Upper lobe of right lung (tissue), 1 donor: ENCODE results near the gene VSIG10L. TPM values are rescaled to one million over a fixed set of nuclear protein-coding genes. Genes with fewer than 3 reads are reported as not detected.

Experiments
- ATAC-seq: fragments of 200-7000 bp; cut with Tn5 transposase; one replicate; pipeline ENCODE4 v1.9.1; 2020; ENCODE audit warnings: mild to moderate bottlenecking, moderate library complexity
- DNase-seq: peaks from one replicate; pipeline ENCODE4 v3.0.0-alpha.2; 2020
- H3K27ac ChIP-seq: fragments of 200-600 bp; one replicate; pipeline ENCODE4 v1.8.0; 2022
- H3K27me3 ChIP-seq: fragments of 200-600 bp; one replicate; pipeline ENCODE4 v1.8.0; 2022; ENCODE audit warnings: mild to moderate bottlenecking
- H3K36me3 ChIP-seq: fragments of 200-600 bp; one replicate; pipeline ENCODE4 v1.8.0; 2022
- H3K4me1 ChIP-seq: fragments of 200-600 bp; one replicate; pipeline ENCODE4 v1.8.0; 2022
- H3K4me3 ChIP-seq: fragments of 200-600 bp; one replicate; pipeline ENCODE4 v1.8.0; 2022; ENCODE audit warnings: mild to moderate bottlenecking
- H3K9me3 ChIP-seq: fragments of 200-600 bp; one replicate; pipeline ENCODE4 v1.8.0; 2022
- intact Hi-C: fragments of 100-400 bp; cut with DNase I; formaldehyde crosslinking; loops from one replicate; pipeline ENCODE4 v1.11.0; 2022
- total RNA-seq: library from RNA; stranded (reverse); fragmentation: NEBNext Ultra II Directional; extraction: Animal tissue kit (Norgen Biotek cat#: 25700); gene quantifications from one replicate; pipeline ENCODE4 v1.2.1, GENCODE V29; 2021
- TF ChIP-seq, protein P1 (sequence below): fragments of 200-600 bp; IDR thresholded peaks from one replicate; pipeline ENCODE4 v1.8.0; 2022; ENCODE audit warnings: antibody characterized with exemption
- donor health status: DM: no; HTN: yes; CAD: no; lungs with severe emphysema.

The VSIG10L gene
- total RNA-seq, 1 donor from 2014 or later = 2.1 TPM

DNA sequence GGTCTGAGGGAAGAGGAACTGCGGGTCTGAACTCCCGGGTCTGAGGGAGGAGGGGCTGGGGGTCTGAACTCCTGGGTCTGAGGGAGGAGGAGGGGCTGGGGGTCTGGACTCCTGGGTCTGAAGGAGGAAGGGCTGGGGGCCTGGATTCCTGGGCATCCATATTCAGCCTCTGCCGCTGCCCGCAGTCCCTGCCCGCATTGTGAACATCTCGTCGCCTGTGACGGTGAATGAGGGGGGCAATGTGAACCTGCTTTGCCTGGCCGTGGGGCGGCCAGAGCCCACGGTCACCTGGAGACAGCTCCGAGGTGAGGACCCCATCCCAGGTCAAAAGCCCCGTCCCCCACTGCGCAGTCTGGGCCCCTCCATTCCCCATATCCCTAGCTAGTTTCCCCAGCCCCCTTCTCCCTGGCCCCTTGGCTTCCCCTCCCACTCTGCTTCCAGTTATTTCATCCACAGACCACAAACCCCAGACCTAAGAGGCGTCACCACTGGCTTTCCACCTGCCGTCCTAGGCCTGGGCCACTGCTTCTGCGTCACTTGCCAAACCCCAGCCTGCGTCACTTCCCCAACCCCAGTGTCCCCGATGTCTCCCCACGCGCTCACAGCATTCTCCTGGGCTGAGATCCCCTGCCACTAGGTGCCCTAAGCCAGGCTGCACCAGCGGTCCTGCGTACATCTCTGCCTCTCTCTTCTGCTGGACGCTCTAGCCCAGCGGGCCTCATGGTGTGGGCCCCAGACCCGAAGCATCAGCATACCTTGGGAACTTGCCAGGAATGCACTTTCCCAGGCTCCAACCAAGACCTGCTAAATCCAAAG, 16.6 kb downstream of the VSIG10L start:
- no peak overlapping the region for H3K27ac ChIP-seq
- H3K27me3 ChIP-seq = peaks cover 51% of the 10 kb centered on the region
- peaks cover 6% of the 10 kb centered on the region for H3K4me1 ChIP-seq
- intact Hi-C loops = no loop called here
- TF ChIP-seq, protein P1, sequence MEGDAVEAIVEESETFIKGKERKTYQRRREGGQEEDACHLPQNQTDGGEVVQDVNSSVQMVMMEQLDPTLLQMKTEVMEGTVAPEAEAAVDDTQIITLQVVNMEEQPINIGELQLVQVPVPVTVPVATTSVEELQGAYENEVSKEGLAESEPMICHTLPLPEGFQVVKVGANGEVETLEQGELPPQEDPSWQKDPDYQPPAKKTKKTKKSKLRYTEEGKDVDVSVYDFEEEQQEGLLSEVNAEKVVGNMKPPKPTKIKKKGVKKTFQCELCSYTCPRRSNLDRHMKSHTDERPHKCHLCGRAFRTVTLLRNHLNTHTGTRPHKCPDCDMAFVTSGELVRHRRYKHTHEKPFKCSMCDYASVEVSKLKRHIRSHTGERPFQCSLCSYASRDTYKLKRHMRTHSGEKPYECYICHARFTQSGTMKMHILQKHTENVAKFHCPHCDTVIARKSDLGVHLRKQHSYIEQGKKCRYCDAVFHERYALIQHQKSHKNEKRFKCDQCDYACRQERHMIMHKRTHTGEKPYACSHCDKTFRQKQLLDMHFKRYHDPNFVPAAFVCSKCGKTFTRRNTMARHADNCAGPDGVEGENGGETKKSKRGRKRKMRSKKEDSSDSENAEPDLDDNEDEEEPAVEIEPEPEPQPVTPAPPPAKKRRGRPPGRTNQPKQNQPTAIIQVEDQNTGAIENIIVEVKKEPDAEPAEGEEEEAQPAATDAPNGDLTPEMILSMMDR = no peak
- DNase-seq (peak; percentile 55), ATAC-seq (no peak)
- no peak overlapping the region for H3K4me3 ChIP-seq
- H3K9me3 ChIP-seq = no peaks in the 10 kb centered on the region
- no peaks in the 10 kb centered on the region for H3K36me3 ChIP-seq

DNA sequence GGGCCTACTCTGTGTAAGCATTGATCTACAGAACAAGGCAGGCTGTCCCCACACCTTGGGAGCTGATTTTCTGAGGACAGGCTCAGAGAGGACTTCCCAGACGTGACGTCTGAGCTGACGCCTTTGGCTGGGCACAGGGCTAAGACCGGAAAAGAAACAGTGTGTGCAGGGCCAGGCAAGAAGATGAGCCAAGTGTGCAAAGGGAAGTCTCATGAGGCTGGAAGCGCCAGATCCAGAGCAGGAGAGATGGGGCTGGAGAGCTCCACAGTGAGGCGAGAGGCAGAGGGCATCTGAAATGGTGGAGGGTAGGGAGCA, 17.8 kb downstream of the VSIG10L start:
- H3K4me3 ChIP-seq = no peak overlapping the region
- no peaks in the 10 kb centered on the region for H3K9me3 ChIP-seq
- peak; percentile 37 for DNase-seq
- intact Hi-C loops = no loop called here
- ATAC-seq = no peak
- H3K4me1 ChIP-seq = peaks cover 6% of the 10 kb centered on the region
- no peaks in the 10 kb centered on the region for H3K36me3 ChIP-seq
- TF ChIP-seq, protein P1 = no peak
- no peak overlapping the region for H3K27ac ChIP-seq
- H3K27me3 ChIP-seq = peaks cover 40% of the 10 kb centered on the region

DNA sequence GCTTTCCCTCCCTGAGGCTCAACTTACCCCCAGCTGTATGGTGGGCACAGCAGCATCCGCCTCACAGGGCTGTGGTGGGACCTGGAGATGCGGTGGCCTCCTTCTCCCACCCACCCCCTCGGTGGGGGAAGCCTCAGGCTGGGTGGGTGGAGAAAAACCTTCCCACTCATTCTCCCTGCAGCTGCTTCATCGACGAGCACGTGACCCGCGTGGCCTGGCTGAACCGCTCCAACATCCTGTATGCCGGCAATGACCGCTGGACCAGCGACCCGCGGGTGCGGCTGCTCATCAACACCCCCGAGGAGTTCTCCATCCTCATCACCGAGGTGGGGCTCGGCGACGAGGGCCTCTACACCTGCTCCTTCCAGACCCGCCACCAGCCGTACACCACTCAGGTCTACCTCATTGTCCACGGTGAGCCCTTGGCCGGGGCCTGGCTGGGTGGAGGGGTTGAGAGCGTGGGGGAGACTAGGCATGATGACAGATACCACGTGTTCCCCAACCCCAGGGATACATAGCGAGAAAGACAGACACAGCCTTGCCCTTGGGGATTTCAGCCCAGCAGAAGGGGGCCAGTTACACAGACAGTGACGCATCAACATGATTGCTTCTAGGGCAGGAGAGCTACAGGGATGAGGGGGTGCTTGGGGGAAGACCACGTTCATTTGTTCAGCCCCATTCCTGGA, 18.3 kb downstream of the VSIG10L start:
- DNase-seq = no peak
- Histone ChIP-seq H3K4me3 (no peak overlapping the region), H3K36me3 (no peaks in the 10 kb centered on the region), H3K9me3 (no peaks in the 10 kb centered on the region), H3K27me3 (peaks cover 35% of the 10 kb centered on the region), H3K27ac (no peak overlapping the region), H3K4me1 (peaks cover 6% of the 10 kb centered on the region)
- TF ChIP-seq, protein P1 = no peak
- ATAC-seq = no peak
- intact Hi-C loops = no loop called here

DNA sequence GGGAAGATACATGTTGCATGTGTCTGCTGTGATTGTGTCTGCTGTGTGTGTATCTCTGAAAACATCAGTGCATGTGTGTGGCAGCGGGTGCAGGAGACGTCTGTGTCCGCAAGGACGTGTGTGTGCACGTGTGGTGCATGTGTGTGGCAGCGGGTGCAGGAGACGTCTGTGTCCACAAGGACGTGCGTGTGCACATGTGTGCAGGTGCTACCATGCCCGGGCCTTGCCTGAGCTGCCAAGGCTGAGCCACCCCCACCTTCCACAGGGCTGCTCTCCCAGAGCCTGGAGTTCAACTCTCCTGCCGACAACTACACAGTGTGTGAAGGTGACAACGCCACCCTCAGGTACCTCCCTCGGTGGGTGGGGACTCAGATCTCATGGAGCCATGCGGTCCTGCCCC, 20.1 kb downstream of the VSIG10L start:
- no peaks in the 10 kb centered on the region for H3K4me1 ChIP-seq
- no peak for DNase-seq
- H3K27ac ChIP-seq = no peak overlapping the region
- no peak for ATAC-seq
- no peaks in the 10 kb centered on the region for H3K9me3 ChIP-seq
- no peaks in the 10 kb centered on the region for H3K36me3 ChIP-seq
- H3K27me3 ChIP-seq = peaks cover 17% of the 10 kb centered on the region
- TF ChIP-seq, protein P1 = no peak
- intact Hi-C loops = no loop called here
- no peak overlapping the region for H3K4me3 ChIP-seq

DNA sequence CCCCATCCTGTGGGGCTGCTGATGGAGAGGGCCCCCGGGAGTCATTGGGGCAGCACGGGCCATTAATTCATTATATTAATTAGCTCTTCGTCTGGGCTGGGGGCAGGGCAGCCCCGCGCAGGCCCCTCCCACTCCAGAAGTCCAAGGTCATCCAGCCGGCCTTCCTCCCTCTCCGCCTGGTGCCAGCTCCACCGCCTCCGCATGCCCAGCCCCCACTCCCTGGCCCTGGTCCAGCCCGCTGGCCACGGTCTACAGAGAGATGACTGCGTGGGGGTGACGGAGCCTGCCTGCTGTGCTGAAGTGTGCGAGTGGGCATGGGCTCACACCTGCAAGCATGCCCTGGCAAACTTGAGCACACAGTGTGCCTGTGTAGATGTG, 21.7 kb downstream of the VSIG10L start:
- no peak for DNase-seq

More for the DNA sequence above, 21.7 kb downstream of the VSIG10L start:
- no peak for ATAC-seq
- Histone ChIP-seq H3K27ac (no peak overlapping the region), H3K27me3 (peaks cover 8% of the 10 kb centered on the region), H3K4me3 (no peak overlapping the region), H3K9me3 (no peaks in the 10 kb centered on the region), H3K4me1 (no peaks in the 10 kb centered on the region), H3K36me3 (no peaks in the 10 kb centered on the region)
- TF ChIP-seq, protein P1 = no peak
- intact Hi-C loops = no loop called here
